ENCODE measurements around the gene SUPT6H. TPM values are rescaled to one million over a fixed set of nuclear protein-coding genes. Genes with fewer than 3 reads are reported as not detected.

Gene SUPT6H
- 42.1 and 51.8 TPM in 2 replicates for total RNA-seq

DNA sequence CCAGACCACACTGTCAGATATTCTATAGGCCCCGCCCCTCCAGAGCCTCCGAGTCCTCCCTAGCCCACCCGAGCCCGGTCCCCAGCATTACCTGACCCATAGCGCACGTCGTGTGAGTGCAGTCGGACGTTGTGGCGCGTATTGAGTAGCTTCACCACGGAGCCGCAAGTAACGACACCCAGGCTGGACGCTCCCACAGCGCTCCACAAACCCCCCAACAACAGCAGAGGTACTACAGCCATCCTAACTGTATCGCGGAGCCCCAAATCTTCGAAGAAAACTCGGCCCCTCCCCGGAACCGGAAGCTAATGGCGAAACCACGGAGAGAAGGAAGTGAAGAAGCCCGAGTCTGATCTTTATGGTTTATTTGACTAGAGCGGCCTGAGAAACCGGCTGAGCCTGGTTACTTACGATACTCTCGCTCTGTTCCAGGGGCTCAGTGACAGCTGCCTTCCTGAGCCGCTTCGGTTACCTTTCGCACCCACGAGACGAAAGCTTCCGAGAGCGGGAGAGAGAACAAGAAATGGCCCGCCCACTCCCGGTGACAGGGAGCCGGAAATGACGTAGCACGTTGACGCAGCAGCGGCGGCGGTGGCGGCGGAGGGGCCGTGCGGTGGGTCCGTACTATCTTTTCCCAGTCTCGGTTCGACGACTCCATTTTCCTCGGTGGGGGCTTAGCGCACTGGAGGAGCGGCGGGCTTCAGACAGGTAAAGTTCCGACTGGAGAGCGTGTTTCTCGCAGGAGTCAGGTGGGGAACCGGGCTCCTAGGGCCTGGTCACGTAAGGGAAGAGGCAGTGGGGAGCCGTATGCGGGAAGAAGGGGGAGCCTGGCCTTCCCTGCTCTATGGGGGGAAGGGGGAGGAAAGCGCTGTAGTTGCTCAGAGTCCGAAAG is at the start of gene SUPT6H, which contains the start of gene SDF2:
Gene SUPT6H, plus strand, starts transcription at position 571 of the 892 bp plus-strand sequence. CDS start 11,197 bp downstream, outside the sequence.
Gene SDF2, minus strand, starts transcription at position 272 of the 892 bp plus-strand sequence. Its CDS starts 30 bp downstream, at position 242.

DNA sequence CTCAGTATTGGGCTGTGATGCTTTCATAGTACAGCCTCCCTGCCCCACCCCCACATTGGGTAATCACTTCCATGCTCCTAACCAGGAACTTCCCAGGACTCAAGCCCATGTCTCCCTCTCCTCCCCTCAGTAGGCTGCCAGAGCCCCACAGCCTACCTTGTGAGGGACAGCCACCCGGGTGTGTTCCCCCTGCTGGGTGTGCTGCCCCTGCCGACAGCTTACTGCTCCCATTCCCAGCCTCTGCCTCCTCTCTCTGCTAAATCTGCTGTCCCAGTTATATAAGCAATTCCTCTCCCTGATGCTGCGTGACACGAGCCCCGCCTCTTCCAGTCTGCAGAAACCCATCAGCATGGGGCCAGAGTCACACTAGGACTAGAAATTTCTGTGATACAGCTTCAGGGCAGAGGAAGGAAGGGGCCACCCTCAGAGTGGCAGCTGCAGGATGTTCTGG is 48.0 kb upstream of the SUPT6H start, which contains the start of gene RSKR:
Gene RSKR, minus strand, starts transcription at position 255 of the 451 bp plus-strand sequence. Its CDS starts 24 bp downstream, at position 231.

DNA sequence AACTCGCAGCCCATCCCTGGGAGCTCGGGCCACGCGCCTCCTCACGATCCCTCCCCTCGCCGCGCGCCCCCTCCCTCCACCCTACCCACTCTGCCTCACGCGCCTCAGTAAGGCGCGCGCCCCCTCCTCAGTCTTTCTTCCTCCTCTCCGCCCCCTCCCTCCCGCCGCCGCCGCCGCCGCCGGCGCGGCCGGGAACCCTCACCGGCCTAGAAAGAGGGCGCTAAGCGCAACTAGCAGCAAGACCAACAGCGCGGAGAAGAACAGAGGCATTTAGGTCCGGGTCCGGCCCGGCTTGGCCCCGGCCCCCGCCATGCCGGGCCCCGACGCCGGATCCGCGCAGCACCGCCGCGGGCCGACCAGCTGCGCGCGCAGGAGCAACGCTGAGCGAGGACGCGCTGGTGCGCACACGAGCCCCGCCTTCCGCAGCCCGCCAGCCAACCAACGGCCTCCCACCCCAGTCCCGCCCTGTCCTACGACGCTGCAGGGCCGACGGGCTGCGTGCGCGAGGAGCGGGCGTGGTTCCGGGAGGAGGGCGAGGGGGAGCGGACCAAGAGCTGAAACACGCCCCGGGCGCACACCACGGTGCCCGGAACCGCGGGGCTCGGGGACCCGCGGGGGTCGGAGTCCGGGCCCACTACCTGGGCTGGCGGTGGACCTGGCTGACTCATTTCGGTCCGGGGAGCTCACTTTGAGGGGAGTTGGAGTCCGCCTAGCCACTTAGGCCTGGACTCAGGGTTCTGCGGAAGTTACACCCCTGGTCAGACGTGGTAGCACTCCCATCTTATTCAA is 17.0 kb upstream of the SUPT6H start, which contains the start of gene BLTP2:
Gene BLTP2, minus strand, starts transcription at position 372 of the 789 bp plus-strand sequence. Its CDS starts 102 bp downstream, at position 270.

DNA sequence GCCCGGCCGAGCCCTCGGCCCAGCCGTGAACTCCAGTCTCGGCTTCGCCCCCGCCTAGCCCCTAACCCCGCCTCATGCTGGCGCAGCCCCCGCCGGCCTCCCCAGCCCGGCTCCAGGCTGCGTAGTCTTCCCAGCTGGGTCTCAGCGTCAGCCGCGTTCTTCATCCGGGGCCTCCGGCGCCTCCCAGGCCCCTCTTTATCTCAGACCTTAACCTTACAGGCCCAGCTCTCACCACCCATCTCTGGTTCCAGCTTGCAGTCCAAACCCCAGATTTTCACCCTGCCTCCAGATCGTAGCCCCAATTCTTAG is 49.7 kb downstream of the SUPT6H start, which contains the start of gene PROCA1:
Gene PROCA1, minus strand, starts transcription at position 166 of the 309 bp plus-strand sequence. CDS start 228 bp downstream, outside the sequence.

DNA sequence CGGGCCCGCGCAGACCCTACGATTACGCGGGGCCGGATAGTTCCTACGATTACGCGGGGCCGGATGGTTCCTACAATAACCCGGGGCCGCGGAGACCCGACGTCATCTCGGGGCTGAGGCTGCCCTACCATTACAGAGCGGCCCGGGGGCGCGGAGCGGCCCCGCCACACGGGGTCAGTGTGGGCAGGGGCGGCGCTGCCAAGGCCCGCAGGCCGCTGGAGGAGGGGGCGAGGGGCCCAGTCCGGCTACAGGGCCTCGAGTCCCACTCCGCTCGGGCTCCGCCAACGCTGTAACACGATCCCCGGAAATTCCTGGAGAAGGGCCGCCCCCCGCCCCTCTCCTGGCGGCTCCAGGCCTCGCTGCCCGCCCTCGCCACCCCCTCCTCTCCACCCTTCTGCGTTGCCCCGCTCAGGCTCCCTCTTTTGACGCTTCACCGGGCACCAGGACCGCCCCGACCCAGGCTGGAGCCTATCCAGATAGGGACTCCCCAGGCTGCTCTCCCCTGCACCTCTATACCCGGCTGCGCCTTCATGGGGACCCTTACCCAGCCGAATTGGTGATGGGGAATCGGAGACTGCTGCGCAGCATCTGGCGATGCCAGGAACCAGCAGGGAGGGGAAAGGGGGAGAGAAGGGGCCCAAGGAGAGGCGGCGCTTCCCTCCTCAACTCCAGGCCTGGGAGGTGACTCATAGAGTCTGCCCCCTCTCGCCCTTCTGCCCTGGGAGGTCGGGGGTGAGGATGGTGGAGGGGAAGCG is 55.8 kb downstream of the SUPT6H start, which contains the start of gene RAB34:
Gene RAB34, minus strand, starts transcription at position 291 of the 755 bp plus-strand sequence. CDS start 602 bp downstream, outside the sequence.

GRCh38 chr17:28726226-28726626 is 64.2 kb downstream of the SUPT6H start, which contains the start of gene TLCD1:
Gene TLCD1, minus strand, starts transcription at chr17:28726233. Its CDS starts 136 bp downstream, at chr17:28726097.

GRCh38 chr17:28728364-28729200 is 66.6 kb downstream of the SUPT6H start, which contains the start of gene NEK8:
Gene NEK8, plus strand, starts transcription at chr17:28728788. Its CDS starts 26 bp downstream, at chr17:28728814.

DNA sequence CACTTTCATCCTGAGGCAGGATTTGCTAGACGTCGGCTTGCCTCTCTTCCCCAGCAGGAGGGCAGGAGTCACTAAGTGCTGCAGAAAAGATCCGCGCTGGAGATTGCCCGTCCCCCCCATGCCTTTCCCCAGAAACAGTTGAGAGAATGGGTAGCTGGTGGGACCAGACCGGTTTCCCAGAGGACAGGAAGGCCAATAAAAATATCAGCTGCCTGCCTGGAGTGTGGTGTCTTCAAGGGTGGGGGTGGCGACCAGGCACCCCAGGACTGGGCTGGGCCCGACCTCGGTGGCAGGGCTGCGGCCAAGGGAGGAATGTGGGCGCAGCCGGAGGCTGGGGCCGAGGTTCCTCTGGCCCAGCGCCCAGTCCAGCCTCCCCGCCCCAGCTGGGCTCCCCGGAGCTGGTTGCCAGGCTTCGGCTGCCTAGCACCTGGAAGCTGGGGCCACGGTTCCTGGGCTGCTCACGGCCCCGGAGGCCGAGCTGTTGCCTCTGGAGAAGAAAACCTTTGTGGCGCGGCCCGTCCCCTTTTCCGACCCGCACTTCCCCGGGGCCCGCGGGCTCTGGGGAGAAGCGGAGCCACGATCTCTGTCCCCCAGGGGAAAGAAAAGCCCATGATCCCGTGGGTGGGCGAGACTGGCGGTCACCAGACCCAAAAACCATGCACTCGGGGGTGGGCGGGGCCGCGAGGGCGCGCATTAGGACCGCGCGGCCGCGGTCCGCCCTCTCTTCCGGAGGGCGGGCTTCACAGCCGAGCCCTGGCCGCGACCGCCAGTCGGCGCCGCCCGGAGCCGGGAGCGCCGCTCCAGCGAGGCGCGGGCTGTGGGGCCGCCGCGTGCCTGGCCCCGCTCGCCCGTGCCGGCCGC is 81.5 kb downstream of the SUPT6H start, which contains the start of gene TRAF4:
Gene TRAF4, plus strand, starts transcription at position 769 of the 861 bp plus-strand sequence. CDS start 102 bp downstream, outside the sequence.

Small RNA genes lying within 50 kb of the gene (small RNA-seq; reads per million reads assigned to genes)
- gene SNORD42A (not detected), gene SNORD42B (0.69 reads per million, percentile 41 among the genes with 10 or more reads in this experiment), gene SNORD4A (not detected), gene SNORD4B (not detected)

Other genes starting within 250 kb of the SUPT6H start
- not detected in 2 replicates for gene SLC13A2, start 188.6 kb upstream of the SUPT6H start, total RNA-seq
- not detected in 2 replicates for gene FOXN1, start 155.9 kb upstream of the SUPT6H start, total RNA-seq
- gene UNC119, start 109.6 kb upstream of the SUPT6H start, total RNA-seq = 19.2 and 23.3 TPM in 2 replicates
- gene PIGS, start 90.7 kb upstream of the SUPT6H start, total RNA-seq = 73.8 and 95.4 TPM in 2 replicates
- gene ALDOC, start 85.3 kb upstream of the SUPT6H start, total RNA-seq = 19.6 and 25.2 TPM in 2 replicates
- gene SPAG5, start 63.2 kb upstream of the SUPT6H start, total RNA-seq = 8.6 and 12.8 TPM in 2 replicates
- gene RSKR, start 48.0 kb upstream of the SUPT6H start, total RNA-seq = 5.9 and 7.9 TPM in 2 replicates
- gene BLTP2, start 17.0 kb upstream of the SUPT6H start, total RNA-seq = 79.7 and 145 TPM in 2 replicates
- gene SDF2, start 299 bp upstream of the SUPT6H start, total RNA-seq = 40.0 and 60.5 TPM in 2 replicates
- gene PROCA1, start 49.7 kb downstream of the SUPT6H start, total RNA-seq = 0.22 and 6.7 TPM in 2 replicates
- gene RAB34, start 55.7 kb downstream of the SUPT6H start, total RNA-seq = 195 and 196 TPM in 2 replicates
- gene RPL23A, start 57.8 kb downstream of the SUPT6H start, total RNA-seq = 327 and 599 TPM in 2 replicates
- gene TLCD1, start 64.0 kb downstream of the SUPT6H start, total RNA-seq = 9.0 and 15.8 TPM in 2 replicates
- 7.4 and 10.2 TPM in 2 replicates for gene NEK8, start 66.6 kb downstream of the SUPT6H start, total RNA-seq
- 76.6 and 103 TPM in 2 replicates for gene TRAF4, start 81.8 kb downstream of the SUPT6H start, total RNA-seq
- gene FAM222B, start 180.6 kb downstream of the SUPT6H start, total RNA-seq = 7.1 and 13.6 TPM in 2 replicates
- gene ERAL1, start 192.8 kb downstream of the SUPT6H start, total RNA-seq = 22.8 and 62.6 TPM in 2 replicates
- gene FLOT2, start 235.5 kb downstream of the SUPT6H start, total RNA-seq = 21.2 and 42.3 TPM in 2 replicates
- gene DHRS13, start 240.9 kb downstream of the SUPT6H start, total RNA-seq = 6.9 and 9.4 TPM in 2 replicates